TTC549 (cell line): ENCODE measurements around the gene TRERF1.
"Not testable (repeated sequence)": the region's sequence is repeated elsewhere in the genome, so short reads cannot be mapped to it uniquely, and the experiment has no call there.

Experiments
- FAIRE-seq: peaks from 2 replicates; lab custom pipeline; 2012; peaks lifted over from hg19 to GRCh38; lab: Jason Lieb, UNC

The TRERF1 gene

GRCh38 chr6:42450477-42451332 is 1.0 kb downstream of the TRERF1 start:
- FAIRE-seq: no peak

- FAIRE-seq: no peak
Observed at GRCh38 chr6:42449917-42450476, 1.7 kb downstream of the TRERF1 start.

- no peak for FAIRE-seq
Observed at GRCh38 chr6:42448927-42449659, 2.6 kb downstream of the TRERF1 start.

GRCh38 chr6:42448391-42448790 is 3.3 kb downstream of the TRERF1 start:
- no peak for FAIRE-seq

- FAIRE-seq: no peak
Observed at GRCh38 chr6:42446996-42447395, 4.7 kb downstream of the TRERF1 start.

GRCh38 chr6:42446370-42446769 is 5.4 kb downstream of the TRERF1 start:
- FAIRE-seq: no peak

- FAIRE-seq: not testable (repeated sequence)
Observed at GRCh38 chr6:42445955-42446354, 5.8 kb downstream of the TRERF1 start.

GRCh38 chr6:42443312-42444060 is 8.2 kb downstream of the TRERF1 start:
- no peak for FAIRE-seq

- FAIRE-seq: no peak
Observed at GRCh38 chr6:42441697-42442081, 10.0 kb downstream of the TRERF1 start.

GRCh38 chr6:42440778-42441696 is 10.7 kb downstream of the TRERF1 start:
- no peak for FAIRE-seq

- no peak for FAIRE-seq
Observed at GRCh38 chr6:42440027-42440426, 11.7 kb downstream of the TRERF1 start.

GRCh38 chr6:42436825-42437224 is 14.9 kb downstream of the TRERF1 start:
- FAIRE-seq: no peak

- no peak for FAIRE-seq
Observed at GRCh38 chr6:42434237-42434636, 17.5 kb downstream of the TRERF1 start.

- FAIRE-seq: no peak
Observed at GRCh38 chr6:42433409-42433808, 18.3 kb downstream of the TRERF1 start.

- no peak for FAIRE-seq
Observed at GRCh38 chr6:42431877-42432276, 19.8 kb downstream of the TRERF1 start.

GRCh38 chr6:42431356-42431755 is 20.4 kb downstream of the TRERF1 start:
- no peak for FAIRE-seq

- FAIRE-seq: no peak
Observed at GRCh38 chr6:42429836-42430235, 21.9 kb downstream of the TRERF1 start.

GRCh38 chr6:42429042-42429585 is 22.6 kb downstream of the TRERF1 start:
- no peak for FAIRE-seq

GRCh38 chr6:42428326-42429041 is 23.2 kb downstream of the TRERF1 start:
- FAIRE-seq: no peak

GRCh38 chr6:42427871-42428270 is 23.9 kb downstream of the TRERF1 start:
- no peak for FAIRE-seq
